Esophagus squamous epithelium (tissue), 4 donors: ENCODE data around the gene PNPLA2.

Source experiments
- POLR2A ChIP-seq, 4 donors: fragments of 450-650 bp; IDR thresholded peaks; one replicate each; pipeline ENCODE4 v1.6.1; 2017; ENCODE audit warnings: antibody characterized with exemption in 4 of 4, mild to moderate bottlenecking in 4 of 4, moderate library complexity in 3 of 4
- TF ChIP-seq, protein P1 (sequence below), 6 experiments: fragments of 450-650 bp in 4 of 6; fragments of 200-600 bp in 2 of 6; sonication (generic) in 2 of 6; IDR thresholded peaks; one replicate each; pipeline ENCODE4 v1.5.1; 2016 to 2019; ENCODE audit warnings: antibody characterized with exemption in 6 of 6, mild to moderate bottlenecking in 4 of 6, moderate library complexity in 4 of 6

DNA sequence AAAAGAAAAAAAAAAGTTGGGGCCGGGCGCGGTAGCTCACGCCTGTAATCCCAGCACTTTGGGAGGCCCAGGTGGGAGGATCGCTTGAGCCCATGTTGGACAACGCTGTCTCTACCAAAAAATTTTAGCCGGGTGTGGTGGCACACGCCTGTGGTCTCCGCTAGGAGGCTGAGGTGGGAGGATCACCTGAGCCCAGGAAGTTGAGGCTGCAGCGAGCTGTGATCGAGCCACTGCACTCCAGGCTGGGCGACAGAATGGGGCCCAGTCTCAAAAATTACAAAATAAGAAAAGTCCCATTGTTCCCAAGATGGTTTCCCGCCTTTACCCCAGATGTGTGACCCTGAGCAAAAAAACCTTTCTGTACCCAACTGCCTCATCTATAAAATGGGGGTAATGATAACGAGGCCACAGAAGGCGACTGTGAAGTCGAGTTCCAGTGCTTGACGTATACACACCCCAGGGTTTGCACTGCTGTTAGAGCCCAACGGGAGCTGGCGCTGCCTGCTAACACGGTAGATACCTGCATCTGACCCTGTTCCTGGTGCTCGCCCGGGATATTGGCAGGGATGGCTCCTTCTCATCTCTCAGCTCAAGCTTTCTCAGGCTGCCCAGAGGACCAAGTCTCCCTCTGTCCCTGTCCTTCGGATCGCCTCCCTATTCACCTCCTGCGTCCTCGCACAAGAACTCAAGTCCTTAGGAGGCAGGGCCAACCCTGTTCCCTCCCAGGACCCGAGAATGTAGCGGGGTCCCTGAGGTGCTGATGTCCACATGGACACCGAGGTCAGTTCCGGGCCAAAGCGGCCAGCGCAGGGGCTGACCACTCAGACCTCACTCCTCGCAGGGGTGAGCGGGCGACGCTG, 10.1 kb upstream of the PNPLA2 start:
- TF ChIP-seq, protein P1, sequence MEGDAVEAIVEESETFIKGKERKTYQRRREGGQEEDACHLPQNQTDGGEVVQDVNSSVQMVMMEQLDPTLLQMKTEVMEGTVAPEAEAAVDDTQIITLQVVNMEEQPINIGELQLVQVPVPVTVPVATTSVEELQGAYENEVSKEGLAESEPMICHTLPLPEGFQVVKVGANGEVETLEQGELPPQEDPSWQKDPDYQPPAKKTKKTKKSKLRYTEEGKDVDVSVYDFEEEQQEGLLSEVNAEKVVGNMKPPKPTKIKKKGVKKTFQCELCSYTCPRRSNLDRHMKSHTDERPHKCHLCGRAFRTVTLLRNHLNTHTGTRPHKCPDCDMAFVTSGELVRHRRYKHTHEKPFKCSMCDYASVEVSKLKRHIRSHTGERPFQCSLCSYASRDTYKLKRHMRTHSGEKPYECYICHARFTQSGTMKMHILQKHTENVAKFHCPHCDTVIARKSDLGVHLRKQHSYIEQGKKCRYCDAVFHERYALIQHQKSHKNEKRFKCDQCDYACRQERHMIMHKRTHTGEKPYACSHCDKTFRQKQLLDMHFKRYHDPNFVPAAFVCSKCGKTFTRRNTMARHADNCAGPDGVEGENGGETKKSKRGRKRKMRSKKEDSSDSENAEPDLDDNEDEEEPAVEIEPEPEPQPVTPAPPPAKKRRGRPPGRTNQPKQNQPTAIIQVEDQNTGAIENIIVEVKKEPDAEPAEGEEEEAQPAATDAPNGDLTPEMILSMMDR (IDR thresholded peaks at IDR 0.05) = peak in 1 of 6 experiments; percentile 13
- no peak for TF ChIP-seq POLR2A (IDR thresholded peaks at IDR 0.05)
